AG08395 (cell line): ENCODE data around the gene ARL5A.

Experiments
- DNase-seq: peaks from one replicate; pipeline ENCODE4 v3.0.0; 2012; ENCODE audit warnings: mixed read lengths, low spot score

The ARL5A gene

DNA sequence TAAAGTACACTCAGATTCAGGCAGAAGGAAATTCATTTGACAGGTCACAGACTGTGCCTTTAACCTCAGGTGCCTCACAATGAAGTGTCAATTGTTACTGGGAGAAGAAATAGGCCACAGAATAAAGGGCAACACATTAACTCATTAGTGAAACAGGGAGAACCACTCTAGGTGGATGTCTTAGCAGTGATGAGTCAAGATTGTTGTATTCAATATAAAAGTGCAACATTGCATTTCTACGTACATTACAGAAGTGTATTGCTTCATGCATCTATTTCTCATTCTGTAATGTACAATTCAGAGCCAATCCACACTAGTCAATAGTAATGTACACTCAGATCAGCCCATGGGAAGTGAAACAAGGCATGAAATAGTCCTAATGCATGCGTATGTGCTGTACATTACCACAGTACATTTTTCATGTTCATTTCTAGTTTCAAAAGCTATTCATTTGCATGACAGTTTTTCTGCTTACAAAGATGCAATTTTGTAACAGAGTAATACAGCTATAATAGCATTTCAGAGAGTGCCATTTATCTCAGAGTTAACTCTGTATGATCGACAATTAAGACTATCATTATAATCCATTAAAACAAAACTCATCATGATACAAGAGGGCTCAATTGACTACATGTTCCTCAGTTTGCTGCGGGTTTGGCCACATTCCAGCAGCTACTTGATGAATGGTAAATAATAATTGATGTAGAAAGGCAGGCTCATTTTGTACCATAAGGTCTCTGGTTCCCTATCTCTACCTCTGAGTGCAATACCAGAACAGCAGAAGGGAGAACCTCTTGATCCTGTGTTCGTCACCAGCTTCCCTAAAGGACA is 12.2 kb upstream of the ARL5A start:
- DNase-seq, result no peak

DNA sequence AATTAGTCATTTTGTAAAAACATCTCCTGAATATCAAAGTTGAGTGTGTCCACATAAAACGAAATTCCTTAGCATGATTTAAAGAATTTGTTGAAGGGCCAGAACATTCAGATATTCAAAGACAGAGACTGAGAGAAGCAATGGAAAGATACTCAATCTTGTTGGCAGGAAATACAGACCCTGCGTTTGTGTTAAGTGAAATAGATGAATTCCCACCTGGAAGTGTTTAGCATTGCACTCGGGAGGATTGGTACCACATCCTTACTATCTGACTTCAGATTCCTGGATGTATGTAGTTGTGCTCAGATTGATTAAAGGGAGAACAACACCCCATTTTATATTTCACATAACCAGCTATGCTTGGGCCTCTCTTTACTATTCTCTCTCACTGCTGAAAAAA is 9.7 kb upstream of the ARL5A start:
- no peak for DNase-seq

DNA sequence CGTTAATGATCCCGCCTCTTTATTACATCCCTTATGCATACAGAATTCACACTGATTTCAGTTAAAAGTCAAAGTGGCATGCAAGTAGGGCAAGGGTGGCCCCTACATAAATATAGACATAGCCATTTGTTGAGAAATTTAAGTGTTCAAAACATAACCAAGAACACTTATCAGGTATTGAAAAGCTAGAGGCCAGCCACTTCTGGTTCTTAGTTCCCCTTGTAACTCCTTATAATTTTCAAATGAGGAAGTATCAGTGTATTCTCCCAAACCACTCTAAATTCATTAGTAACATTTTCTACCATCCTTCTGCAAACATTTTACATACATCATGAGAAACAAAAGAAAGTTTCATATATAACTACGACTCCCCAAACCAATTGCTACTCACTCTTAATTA is 5.8 kb upstream of the ARL5A start:
- DNase-seq, result no peak

DNA sequence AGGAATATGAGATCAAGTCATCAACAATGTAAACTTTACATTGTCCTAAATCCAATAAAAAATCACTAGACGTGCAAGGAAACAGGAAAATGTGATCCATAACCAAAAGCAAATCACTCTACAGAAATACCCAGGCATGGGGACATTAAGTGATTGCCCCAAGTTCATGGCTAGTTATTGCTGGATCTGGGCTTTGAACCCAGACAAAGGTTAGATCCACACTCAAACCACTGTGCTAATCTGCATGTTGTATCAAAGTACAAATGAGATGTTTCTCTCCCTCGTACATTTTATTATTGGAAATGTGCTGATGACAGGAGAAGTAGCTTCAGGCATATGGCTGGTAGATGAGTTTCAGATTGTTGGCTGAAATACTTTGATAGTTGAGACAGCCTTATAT is 2.7 kb upstream of the ARL5A start:
- DNase-seq, result no peak

DNA sequence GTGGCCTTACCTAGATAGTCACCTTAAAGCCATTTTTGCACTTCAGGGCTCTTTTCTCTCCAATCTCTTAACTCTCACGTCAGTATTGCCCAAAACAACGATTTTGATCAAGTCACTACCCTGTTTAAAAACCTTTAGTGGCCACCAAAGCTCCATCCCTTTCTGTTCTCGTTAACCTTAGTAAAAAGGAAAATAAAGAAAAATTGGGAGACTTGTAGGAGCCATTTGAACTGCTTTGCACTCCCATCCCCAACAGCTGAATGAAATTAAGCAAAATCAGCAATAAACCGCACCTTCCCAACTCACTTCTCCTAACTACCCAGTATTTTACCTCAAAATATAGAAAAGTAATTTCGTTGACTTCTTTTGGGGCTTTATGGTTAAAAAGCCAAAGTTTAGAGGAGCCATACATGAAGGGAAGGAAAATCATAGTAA is 686 bp upstream of the ARL5A start:
- no peak for DNase-seq

DNA sequence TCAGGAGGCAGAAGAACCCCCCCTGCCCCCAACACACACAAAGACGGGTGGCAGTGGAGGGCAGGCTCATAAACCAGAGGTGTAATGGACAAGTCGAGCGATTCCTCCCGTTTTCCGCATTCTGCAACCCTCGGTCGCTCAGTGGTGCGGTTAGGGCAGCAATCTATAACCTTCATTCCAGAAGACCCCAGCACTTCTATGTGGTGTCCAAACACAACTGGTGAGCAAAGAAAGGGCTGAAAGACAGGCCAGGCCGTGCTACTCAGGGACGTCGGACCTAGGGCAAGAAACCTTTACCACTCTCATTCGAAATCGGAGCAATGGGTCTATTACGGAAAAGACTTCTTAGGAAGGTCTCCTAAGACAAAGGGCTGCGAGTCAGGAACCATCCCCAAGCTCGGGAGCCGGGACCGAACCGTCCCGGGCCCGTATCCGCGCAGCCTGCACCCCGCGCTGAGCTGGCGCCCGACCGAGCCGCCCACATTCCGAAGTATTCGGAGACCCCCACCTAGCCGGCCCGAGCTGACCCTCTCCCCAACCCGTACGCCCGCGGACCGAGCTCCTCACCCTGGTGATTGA is 568 bp downstream of the ARL5A start:
- DNase-seq, result peak; percentile 12

DNA sequence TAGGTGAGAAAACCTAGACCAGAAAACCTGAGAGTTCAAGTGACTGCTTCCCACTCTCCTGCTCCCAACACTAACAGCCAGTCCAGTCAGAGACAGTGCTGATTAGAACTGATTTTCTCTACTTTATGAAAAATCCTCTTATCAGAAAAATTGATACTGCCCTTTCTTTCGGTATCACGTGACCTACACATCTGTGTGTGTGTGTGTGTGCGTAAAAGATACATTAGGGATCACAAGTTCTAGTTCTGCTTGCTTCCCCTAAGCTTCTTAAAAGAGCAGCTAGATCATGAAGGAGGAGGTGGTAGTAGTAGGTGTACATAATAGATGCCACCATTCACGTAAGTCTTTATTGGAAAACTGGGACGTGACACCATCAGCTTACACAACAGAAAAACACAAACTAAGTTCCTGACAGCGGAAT is 1.5 kb downstream of the ARL5A start:
- DNase-seq, result no peak

DNA sequence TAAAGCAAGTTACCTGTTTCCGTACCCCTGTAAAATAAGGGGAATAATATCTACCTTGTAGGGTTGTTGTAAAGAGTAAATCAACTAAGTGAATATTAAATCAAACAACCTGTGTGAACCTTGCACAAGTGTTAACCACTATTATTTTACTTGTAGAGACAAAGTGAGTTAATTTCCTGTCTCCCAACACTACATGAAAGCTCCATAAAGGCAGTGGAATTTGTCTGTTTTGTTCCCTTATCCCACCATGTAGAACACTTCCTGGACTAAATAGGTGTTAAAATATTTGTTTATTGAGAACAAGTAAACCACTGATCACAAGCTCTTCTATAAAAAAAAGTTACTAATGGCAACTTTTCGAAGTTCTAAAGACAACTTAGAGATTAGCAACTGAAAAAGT is 3.3 kb downstream of the ARL5A start:
- DNase-seq, result no peak

DNA sequence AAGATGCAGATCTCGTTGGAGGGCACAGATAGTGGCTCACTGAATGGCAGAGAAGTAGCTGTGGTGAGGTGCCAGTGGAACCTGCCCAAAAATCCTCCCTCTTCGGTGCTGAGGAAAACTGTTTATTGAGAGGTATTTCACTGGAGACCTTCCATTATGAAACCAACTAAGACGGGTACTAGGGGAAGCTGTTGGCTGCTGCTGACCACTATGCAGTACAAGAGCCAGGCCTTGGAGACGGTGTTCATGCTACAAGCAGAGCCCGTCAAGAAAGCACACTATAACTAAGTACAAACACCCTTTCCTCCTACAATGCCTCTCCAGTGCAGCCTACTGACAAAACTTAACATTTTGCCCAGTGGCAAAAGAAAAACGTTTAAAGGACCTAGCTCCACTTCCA is 4.6 kb downstream of the ARL5A start:
- no peak for DNase-seq

DNA sequence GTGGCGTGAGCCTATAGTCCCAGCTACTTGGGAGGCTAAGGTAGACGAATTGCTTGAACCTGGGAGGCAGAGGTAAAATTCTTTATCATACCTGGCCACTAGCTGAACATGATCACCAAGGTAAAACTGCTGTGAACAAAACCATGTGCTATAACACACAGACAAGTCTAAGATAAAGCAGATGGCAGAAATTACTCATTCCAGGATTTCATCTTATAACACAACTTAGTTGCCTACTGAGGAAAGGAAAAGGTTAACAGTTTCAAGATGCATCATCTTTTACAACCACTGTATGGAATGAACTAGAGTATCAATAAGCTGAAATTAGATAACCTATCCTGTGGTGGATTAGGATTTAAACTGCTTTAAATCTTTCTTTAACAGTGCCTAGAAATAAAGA is 8.3 kb downstream of the ARL5A start:
- DNase-seq, result no peak

DNA sequence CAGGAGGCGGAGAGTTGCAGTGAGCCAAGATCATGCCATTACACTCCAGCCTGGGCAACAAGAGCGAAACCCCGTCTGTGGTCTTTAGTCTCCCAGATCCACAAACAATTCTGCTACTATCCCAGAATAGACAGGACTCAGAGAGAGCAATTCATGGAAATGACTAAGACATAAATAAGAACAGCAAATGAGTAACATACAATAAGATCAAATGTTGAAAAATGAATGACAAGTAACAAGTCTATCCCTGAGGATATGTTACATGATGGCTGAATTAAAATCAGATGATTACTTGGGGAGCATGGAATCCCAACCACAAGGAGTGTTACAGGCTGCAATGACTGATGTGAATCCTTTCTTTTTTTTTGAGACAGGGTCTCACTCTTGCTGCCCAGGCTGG is 10.3 kb downstream of the ARL5A start:
- no peak for DNase-seq

DNA sequence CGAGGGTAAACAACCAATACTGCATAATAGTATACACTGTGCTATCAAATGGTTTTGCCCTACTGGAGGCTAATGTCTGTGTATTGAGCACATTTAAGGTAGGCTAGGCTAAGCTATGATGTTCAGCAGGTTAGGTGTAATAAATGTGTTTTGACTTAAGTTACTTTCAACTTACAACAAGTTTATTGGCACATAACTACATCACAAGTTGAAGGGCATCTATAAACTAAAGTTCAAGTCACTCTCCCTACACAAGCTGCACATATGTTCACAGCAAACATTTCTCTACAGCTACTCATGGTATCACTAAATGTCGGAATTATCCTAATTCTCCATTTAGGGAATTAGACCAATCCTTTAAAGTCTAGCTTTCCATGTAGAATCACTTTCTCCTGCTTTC is 11.4 kb downstream of the ARL5A start:
- DNase-seq, result no peak

DNA sequence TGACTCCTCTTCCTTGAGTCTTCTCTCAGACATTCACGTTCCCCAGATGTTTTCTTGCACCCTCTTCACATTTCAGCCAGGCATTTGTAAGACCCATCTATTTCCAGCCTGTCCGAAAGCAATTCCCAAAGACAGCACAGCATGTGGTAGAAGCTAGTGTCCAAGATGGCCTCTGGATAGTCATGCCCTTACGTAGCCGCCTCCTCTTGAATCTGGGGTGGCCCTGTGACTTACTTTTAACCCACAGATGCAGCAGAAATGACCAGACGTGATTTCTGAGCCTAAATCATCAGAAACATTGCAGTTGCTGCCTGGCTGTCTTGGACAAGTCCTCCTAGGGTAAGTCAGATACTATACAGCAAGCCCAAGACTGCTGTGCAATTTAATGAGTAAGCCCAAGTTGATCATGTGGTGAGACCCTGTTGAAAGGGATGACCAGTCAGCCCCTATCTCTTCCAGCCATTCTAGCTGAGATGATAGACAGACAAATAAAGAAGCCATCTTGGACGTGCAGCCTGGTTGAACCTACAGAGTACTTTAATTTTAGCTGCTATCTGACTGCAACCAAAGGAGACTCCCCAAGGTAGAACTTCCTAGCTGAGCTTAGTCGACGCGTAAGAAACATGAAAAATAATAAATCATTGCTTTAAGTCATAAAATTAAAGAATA is 12.3 kb downstream of the ARL5A start:
- no peak for DNase-seq

DNA sequence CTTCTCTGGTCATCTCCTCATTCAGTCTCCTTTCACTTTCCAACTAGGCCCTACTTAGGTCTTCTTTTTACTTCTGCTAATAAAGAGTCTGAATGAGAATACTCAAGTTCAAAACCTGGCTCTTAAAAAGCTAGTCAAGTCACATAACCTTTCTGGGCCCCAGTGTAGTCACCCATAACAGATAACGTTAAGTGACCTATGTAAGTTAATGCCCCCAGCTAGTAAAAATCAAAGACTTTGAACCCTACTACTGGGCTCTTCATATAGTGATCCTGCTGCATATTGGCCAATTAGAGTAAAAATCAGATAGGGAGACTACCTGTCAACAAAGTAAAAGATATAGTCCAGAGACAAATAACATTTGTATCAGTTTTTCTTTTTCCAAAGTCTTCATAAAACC is 17.7 kb downstream of the ARL5A start:
- DNase-seq, result no peak

DNA sequence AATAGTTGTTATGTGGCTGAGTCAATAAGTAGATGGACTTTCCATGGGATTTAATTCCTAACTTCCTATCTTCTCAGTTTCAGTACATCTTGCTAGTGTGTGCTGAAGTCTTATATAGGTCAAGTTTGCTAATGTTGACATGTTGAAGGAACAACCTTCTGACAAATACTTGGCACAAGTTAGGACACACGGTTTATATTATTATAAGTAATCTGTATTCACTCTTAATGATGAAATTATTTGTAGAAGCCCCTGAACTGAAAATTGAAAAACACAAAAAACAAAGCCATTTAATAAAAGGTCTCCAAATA is 19.2 kb downstream of the ARL5A start:
- no peak for DNase-seq

DNA sequence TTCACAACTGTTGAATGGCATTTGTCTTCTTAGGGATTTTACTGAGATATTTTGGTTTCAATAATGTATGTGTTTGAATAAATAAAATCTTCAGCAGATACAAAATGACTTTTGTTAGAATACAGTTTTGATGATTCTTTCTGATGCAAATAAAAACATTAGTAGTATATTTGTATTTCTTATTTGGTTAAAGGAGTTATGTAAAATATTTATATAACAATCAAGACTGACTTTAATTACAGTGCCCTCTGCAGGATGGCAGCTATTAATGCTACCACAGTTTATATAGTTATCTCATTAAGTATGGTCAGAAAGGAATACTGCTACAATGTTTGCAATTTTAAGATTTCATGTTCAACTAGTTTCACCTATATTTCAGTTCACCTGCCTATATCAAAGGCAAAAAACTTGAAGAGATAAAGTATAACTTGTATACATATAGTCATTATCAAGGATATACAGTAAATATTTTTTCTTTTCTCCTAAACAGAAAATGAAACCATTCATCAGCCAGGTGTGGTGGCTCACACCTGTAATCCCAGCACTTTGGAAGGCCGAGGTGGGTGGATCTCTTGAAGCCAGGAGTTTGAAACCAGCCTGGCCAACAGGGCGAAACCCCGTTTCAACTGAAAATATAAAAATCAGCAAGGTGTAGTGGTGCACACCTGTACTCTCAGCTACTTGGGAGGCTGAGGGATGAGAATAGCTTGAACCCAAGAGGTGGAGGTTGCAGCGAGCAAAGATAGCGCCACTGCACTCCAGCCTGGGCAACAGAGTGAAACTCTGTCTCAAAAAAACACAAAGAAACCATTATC is 19.8 kb downstream of the ARL5A start:
- DNase-seq, result peak; percentile 61

DNA sequence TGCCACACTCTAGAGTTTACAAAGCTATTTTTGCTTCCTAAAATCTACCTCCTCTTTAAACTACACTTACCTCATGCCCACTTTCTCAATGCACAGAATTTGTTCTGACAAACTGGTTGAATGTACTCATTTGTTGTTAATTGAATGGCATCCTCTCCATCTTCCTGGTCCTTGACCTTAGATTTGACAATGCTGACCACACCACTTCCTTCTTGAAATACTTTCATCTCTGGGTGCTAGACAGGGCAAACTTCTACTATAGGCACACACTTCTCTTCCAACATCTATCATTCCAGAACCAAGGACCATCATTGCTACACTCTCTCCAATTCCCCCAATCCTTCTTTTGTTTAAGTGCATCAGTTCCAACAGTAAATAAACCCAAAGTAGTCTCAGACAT is 22.3 kb downstream of the ARL5A start:
- DNase-seq, result no peak

DNA sequence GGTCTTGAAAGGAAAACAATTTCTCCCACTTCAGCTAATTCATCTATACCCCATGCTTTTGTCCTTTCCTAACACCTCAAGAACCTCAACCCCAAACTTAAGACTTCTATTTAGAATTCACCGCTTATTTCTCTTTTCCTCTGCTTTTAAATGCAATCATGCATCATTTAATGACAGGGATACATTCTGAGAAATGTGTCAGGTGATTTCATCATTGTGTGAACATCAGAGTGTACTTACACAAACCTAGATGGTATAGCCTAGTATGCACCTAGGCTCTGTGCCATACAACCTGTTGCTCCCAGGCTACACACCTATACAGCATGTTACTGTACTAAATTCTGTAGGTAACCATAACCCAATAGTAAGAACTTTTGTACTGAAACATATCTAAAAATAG is 22.9 kb downstream of the ARL5A start:
- DNase-seq, result no peak

DNA sequence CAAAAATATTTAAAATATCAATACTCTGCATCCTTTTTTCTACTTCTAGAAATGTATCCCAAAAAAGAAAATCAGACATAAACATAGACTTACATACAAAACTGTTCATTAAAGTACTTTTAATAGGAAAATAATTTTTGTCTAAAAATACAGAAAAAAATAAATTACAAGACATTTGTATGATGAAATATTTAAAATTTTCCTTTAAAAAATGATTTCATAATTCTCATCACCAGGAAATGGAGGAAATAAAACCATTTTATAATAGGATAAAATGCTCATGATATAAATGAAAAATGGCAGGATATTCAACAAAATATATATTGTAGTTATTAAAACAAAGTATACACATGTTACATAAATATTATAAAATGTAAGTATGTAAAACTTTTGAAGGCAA is 24.4 kb downstream of the ARL5A start:
- no peak for DNase-seq

DNA sequence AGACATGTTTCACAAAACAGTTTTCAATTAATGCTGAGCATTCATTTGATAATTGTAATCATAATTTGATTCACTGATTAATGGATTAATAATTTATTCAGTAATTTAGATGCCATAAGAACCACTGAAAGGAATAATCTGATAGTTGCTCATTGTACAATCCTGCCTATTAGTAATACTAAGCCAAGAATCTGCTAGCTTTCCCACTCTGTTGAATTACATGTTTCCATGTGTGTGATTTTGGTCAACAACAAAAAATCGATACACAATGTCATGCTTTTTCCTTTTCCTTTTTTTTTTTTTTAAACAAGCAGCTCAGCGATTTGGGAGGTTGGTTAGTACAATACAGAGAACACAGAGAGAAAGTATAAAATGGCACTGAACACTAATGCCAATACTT is 25.9 kb downstream of the ARL5A start:
- no peak for DNase-seq

DNA sequence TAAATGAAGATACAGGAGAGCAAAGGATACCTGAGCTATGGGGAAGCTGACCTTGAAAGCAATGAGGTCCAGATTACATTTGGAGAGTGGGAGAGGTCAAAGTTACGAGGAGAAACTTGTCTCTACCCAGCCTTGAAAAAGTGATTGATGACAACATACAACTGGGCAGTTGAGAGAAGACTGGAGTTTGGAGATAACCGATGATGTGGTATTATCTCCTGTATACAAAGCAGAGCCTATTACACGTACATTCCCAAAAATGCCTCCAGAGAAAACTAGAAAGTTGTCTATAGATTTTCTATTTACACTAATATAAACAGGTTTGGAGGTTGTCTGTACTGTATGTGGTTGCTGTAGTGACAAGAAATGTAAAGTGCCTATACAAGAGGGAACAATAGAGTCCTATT is 28.3 kb downstream of the ARL5A start:
- DNase-seq, result no peak

DNA sequence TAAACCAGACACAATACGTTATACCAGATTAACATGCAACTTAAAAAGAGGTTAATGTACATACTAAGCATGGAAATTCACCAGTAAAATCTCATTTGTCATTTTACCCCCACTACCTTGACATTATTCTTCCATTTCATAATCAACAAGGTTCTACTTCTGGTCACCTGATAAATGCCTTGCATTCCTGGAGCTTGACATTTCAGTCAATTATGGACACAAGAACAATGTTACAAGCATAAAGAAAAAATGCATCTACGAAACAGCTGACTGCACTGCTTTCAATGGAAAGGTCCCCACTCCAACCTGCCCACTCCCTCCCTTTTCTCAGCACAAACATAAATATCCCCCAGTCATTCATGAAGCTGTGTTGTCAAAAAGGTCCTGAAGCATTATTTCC is 31.4 kb downstream of the ARL5A start:
- DNase-seq, result no peak
